Endodermal cell (in vitro differentiated cells): Measurements from ENCODE around the gene CCDC91. TPM values are rescaled to one million over a fixed set of nuclear protein-coding genes. Genes with fewer than 3 reads are reported as not detected.
A peak's percentile ranks its signal among the peaks of the same experiment; 100 is the strongest.

Experiments
- DNase-seq: peaks from one replicate; pipeline ENCODE4 v3.0.0-alpha.2; 2017
- H3K27ac ChIP-seq: 2 replicates; pipeline ENCODE4 v1.5.1; 2013; ENCODE audit warnings: mild to moderate bottlenecking, low read depth, low read length, moderate library complexity
- H3K27me3 ChIP-seq: 2 replicates; pipeline ENCODE4 v1.6.1; 2013; ENCODE audit warnings: mild to moderate bottlenecking, low read length, moderate library complexity; ENCODE audit not compliant: insufficient read depth, control insufficient read depth, poor library complexity, severe bottlenecking
- H3K36me3 ChIP-seq: 2 replicates; pipeline ENCODE4 v1.7.0; 2013; ENCODE audit warnings: mild to moderate bottlenecking, low read length, moderate library complexity; ENCODE audit not compliant: control insufficient read depth, insufficient read depth
- H3K4me1 ChIP-seq: one replicate; pipeline ENCODE4 v1.7.0; 2013; ENCODE audit warnings: low read length; ENCODE audit not compliant: control insufficient read depth, insufficient read depth
- H3K4me3 ChIP-seq: 2 replicates; pipeline ENCODE4 v1.5.1; 2013; ENCODE audit warnings: mild to moderate bottlenecking, low read length, moderate library complexity
- H3K9ac ChIP-seq: 2 replicates; pipeline ENCODE4 v1.6.1; 2013; ENCODE audit warnings: mild to moderate bottlenecking, low read length, moderate library complexity; ENCODE audit not compliant: poor library complexity, severe bottlenecking; ENCODE audit errors: extremely low read depth
- H3K9me3 ChIP-seq: 2 replicates; pipeline ENCODE4 v1.6.1; 2013; ENCODE audit warnings: mild to moderate bottlenecking, low read length, moderate library complexity; ENCODE audit not compliant: control insufficient read depth
- H3K27ac Mint-ChIP-seq: 2 replicates; pipeline ENCODE4 v1.8.0; 2020; ENCODE audit warnings: mixed read lengths
- H3K27me3 Mint-ChIP-seq: 2 replicates; pipeline ENCODE4 v1.8.0; 2021; ENCODE audit warnings: mild to moderate bottlenecking, mixed read lengths; ENCODE audit not compliant: insufficient read depth
- H3K36me3 Mint-ChIP-seq: 2 replicates; pipeline ENCODE4 v1.8.0; 2020; ENCODE audit warnings: low read depth, mixed read lengths
- H3K4me1 Mint-ChIP-seq: 2 replicates; pipeline ENCODE4 v1.8.0; 2020; ENCODE audit warnings: mixed read lengths
- H3K4me3 Mint-ChIP-seq: 2 replicates; pipeline ENCODE4 v1.8.0; 2020; ENCODE audit warnings: mild to moderate bottlenecking, moderate library complexity, mixed read lengths
- H3K9me3 Mint-ChIP-seq: 2 replicates; pipeline ENCODE4 v1.8.0; 2020; ENCODE audit warnings: mild to moderate bottlenecking, mixed read lengths
- WGBS, 2 experiments: methylation state at CpG; one replicate each; pipeline versions ENCODE4 v1.1.5 to v1.1.7; 2013; ENCODE audit warnings: missing lambda C conversion rate in 2 of 2, mixed read lengths in 1 of 2; ENCODE audit not compliant: insufficient coverage in 1 of 2, insufficient read length in 1 of 2; 5-methylcytosine and 5-hydroxymethylcytosine counted together
- total RNA-seq, 2 donors: library from RNA; stranded (reverse); fragmentation: NEBNext Ultra II Directional in 1 of 2; extraction: Animal tissue kit (Norgen Biotek cat#: 25700) in 1 of 2; gene quantifications; 2 replicates in 1 of 2; 3 replicates in 1 of 2; pipeline ENCODE4 v1.2.1, GENCODE V29; 2021
- TF ChIP-seq, protein P1 (sequence below): fragments of 200-600 bp; sonication (generic); conservative IDR thresholded peaks from 2 replicates; pipeline ENCODE4 v1.5.0; 2021; ENCODE audit warnings: antibody characterized with exemption, mild to moderate bottlenecking

CCDC91 gene
- total RNA-seq, 2 donors from 2014 or later: 25.3 to 45.7 TPM

GRCh38 chr12:28172434-28173030 lies 17.7 kb upstream of the CCDC91 start:
- Mint-ChIP-seq H3K4me1 (no peaks in the 10 kb centered on the region), H3K4me3 (no peak overlapping the region), H3K27me3 (no peaks in the 10 kb centered on the region), H3K27ac (no peak overlapping the region), H3K9me3 (no peaks in the 10 kb centered on the region), H3K36me3 (no peaks in the 10 kb centered on the region)
- no peak overlapping the region for H3K4me3 ChIP-seq
- TF ChIP-seq, protein P1, sequence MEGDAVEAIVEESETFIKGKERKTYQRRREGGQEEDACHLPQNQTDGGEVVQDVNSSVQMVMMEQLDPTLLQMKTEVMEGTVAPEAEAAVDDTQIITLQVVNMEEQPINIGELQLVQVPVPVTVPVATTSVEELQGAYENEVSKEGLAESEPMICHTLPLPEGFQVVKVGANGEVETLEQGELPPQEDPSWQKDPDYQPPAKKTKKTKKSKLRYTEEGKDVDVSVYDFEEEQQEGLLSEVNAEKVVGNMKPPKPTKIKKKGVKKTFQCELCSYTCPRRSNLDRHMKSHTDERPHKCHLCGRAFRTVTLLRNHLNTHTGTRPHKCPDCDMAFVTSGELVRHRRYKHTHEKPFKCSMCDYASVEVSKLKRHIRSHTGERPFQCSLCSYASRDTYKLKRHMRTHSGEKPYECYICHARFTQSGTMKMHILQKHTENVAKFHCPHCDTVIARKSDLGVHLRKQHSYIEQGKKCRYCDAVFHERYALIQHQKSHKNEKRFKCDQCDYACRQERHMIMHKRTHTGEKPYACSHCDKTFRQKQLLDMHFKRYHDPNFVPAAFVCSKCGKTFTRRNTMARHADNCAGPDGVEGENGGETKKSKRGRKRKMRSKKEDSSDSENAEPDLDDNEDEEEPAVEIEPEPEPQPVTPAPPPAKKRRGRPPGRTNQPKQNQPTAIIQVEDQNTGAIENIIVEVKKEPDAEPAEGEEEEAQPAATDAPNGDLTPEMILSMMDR: peak; percentile 95
- DNase-seq: peak; percentile 63
- no peaks in the 10 kb centered on the region for H3K36me3 ChIP-seq
- no peak overlapping the region for H3K9ac ChIP-seq
- WGBS, 2 experiments: 83 to 84% methylated on average over 3 of the region's 3 CpGs
- H3K27ac ChIP-seq: no peak overlapping the region
- H3K27me3 ChIP-seq: no peaks in the 10 kb centered on the region
- no peaks in the 10 kb centered on the region for H3K9me3 ChIP-seq
- no peaks in the 10 kb centered on the region for H3K4me1 ChIP-seq

- Histone ChIP-seq H3K4me1 (no peaks in the 10 kb centered on the region), H3K9me3 (no peaks in the 10 kb centered on the region), H3K4me3 (no peak overlapping the region), H3K27me3 (no peaks in the 10 kb centered on the region), H3K9ac (no peak overlapping the region), H3K27ac (no peak overlapping the region), H3K36me3 (no peaks in the 10 kb centered on the region)
- no peaks in the 10 kb centered on the region for H3K4me1 Mint-ChIP-seq
- no peak overlapping the region for H3K4me3 Mint-ChIP-seq
- TF ChIP-seq, protein P1: no peak
- H3K9me3 Mint-ChIP-seq: no peaks in the 10 kb centered on the region
- DNase-seq: no peak
- no peak overlapping the region for H3K27ac Mint-ChIP-seq
- no peaks in the 10 kb centered on the region for H3K36me3 Mint-ChIP-seq
- WGBS, 2 experiments: 87% methylated on average over 1 of the region's 1 CpG; no CpG with 5 or more reads in 1 of the 2 experiments
- no peaks in the 10 kb centered on the region for H3K27me3 Mint-ChIP-seq
These were observed 16.8 kb upstream of the CCDC91 start for GRCh38 chr12:28173440-28173839.

DNA sequence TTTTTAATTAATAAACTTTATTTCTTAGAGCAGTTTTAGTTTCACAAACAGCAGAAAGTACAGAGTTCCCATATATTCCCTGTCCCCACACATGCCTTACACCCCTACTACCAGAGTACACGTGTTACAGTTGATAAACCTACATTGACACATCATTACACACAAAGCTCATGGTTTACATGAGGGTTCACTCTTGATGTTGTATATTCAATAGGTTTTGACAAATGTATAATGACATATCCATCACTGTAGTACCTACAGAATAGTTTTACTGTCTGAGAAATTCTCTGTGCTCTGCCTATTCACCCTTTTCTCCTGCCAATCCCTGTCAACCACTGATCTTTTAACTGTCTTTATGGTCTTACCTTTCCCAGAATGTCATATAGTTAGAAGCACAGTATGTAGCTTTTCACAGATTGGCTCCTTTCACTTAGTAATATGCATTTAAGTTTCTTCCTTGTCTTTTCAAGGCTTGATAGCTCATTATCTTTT lies 15.1 kb upstream of the CCDC91 start:
- TF ChIP-seq, protein P1: no peak
- Histone ChIP-seq H3K9ac (no peak overlapping the region), H3K36me3 (no peaks in the 10 kb centered on the region), H3K4me1 (no peaks in the 10 kb centered on the region), H3K4me3 (no peak overlapping the region), H3K27me3 (no peaks in the 10 kb centered on the region), H3K9me3 (no peaks in the 10 kb centered on the region), H3K27ac (no peak overlapping the region)
- no peak for DNase-seq
- Mint-ChIP-seq H3K4me1 (no peaks in the 10 kb centered on the region), H3K27ac (no peak overlapping the region), H3K27me3 (no peaks in the 10 kb centered on the region), H3K4me3 (no peak overlapping the region), H3K36me3 (no peaks in the 10 kb centered on the region), H3K9me3 (no peaks in the 10 kb centered on the region)
- WGBS, 2 experiments: 0% methylated on average over 1 of the region's 1 CpG; no CpG with 5 or more reads in 1 of the 2 experiments
